NCI-H82 (cell line): ENCODE results near the gene DBT.
"Not testable (repeated sequence)": the region's sequence is repeated elsewhere in the genome, so short reads cannot be mapped to it uniquely, and the experiment has no call there.

Experiments
- DNase-seq: peaks from one replicate; lab custom pipeline; 2025; lab: John Stamatoyannopoulos, UW

Gene DBT

GRCh38 chr1:100249537-100250257, at the start of gene DBT:
TSS of gene DBT (minus strand) at chr1:100249834. CDS start at chr1:100249820, 14 bp downstream.
- peak; percentile 99 for DNase-seq

- DNase-seq: no peak
Observed at GRCh38 chr1:100298512-100298911, 48.9 kb upstream of the DBT start.

- DNase-seq: not testable (repeated sequence)
Observed at GRCh38 chr1:100296997-100297396, 47.4 kb upstream of the DBT start.

DNA sequence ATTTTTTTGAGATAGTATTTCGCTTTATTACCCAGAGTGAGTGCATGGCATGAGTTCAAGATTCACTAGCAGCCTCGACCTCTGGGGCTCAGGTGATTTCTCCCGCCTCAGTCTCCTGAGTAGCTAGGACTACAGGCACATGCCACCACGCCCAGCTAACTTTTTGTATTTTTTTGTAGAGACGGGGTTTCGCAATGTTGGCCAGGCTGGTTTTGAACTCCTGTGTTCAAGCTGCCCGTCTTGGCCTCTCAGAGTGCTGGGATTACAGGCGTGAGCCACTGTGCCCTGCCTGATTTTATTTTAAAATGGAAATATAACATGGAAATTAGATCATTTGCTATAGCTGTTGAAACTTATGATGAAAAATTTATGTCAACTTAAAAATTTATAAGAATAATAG, 46.5 kb upstream of the DBT start:
- DNase-seq: no peak

DNA sequence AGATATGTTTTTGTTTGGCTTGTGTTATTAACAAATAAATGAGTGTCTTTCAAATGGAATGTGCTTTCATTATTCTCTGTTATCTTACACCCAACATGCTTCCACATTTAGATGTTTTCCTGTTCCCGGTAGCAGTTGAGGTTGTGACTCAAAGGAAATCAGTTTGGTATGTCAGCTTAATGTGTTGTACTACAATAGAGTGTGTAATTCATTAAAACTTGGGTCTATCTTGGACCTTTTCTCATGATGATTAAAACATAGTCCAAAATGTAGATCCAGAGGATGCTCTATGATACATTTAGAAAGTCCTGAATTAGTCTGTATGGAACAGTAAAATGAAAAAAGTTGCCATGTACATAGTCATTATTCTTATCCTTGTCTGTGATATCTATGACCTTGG, 43.1 kb upstream of the DBT start:
- DNase-seq: no peak

DNA sequence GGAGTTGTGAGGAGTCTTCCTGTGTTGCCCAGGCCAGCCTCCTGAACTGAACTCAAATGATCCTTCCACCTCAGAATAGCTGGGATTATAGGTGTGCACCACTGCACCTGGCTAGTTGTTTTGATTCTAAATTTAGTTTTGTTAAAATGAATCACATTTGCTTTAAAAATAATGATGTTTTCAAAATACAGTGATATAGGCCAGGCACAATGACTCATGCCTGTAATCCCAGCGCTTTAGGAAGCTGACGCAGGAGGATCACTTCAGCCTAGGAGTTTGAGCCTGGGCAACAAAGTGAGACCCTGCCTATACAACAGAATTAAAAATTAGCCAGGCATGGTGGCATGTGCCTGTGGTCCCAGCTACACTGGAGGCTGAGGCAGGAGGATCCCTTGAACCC, 40.7 kb upstream of the DBT start:
- no peak for DNase-seq

DNA sequence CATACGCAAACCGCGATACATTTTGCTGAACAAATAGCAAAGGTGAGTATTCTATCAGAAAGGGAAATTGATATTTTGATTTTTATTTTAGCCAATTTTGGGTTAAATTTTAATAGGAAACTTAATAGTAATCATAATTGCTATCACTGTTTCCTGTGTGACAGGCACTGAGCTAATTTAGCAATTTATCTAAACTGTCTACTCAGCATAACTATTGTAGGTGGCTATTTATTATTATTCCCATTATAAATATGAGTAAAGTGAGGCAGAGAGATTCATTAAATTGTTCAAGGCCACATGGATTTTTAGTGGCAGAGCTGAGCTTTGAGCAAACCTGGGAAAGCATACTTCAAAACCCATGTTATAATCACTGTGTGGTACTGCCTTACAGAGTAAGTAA, 37.5 kb upstream of the DBT start:
- no peak for DNase-seq

- DNase-seq: no peak
Observed at GRCh38 chr1:100284591-100284990, 35.0 kb upstream of the DBT start.

DNA sequence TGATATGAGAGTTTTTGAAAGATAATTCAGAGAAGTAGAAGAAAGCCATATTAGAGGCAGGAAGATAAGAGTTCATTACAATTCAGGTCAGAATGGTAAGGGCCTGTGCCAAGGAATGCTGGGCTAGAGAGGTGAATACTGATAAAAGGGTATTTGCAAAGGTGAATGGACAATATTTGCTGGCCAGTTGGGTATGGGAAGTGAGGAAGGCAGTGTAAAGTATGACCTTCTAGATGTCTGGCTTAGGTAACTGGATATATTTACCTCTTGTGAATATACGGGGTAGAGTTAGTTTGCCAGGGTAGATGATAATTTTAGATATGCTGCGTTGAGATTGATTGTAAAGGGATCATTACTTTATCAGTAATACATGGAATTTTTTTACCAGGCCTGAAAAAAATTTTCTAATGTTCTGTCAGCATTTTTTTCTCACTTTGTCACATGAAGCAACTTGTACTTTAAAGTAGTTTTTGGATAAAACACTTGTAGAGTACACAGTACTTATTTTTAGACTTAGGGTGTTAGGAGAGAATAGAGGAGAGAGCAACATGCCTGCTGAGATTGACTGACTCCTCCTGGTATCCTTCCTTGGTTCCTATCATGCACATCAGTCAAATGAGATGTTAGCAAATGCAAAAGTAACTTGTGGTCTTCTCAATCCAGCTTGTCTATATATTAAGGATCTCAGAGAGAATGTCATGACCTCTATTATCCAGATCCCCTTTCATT, 30.5 kb upstream of the DBT start:
- DNase-seq: no peak

DNA sequence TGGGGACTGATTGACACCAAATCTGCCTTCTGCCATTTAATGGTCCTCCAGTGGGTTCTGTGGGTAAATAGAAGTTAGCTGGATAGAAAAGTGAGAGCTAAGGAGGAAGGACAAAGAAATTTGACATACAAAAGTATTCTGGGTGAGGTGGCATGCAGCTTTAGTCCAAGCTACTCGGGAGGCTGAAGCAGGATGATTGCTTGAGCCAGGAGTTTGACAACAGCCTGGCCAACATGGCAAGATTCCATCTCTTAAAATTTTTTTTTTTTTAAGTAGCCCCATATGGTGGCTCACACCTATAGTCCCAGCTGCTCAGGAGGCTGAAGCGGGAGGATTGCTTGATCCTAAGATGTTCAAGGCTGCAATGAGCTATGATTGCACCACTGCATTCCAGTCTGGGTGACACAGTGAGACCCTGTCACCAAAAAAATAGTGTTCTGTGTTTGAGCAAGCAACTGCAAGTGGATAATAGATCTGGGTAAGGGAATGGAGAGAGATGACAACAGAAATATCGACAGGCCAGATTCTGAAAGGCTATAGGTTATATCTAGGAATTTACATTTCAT, 29.8 kb upstream of the DBT start:
- no peak for DNase-seq

- no peak for DNase-seq
Observed at GRCh38 chr1:100277866-100278265, 28.2 kb upstream of the DBT start.

DNA sequence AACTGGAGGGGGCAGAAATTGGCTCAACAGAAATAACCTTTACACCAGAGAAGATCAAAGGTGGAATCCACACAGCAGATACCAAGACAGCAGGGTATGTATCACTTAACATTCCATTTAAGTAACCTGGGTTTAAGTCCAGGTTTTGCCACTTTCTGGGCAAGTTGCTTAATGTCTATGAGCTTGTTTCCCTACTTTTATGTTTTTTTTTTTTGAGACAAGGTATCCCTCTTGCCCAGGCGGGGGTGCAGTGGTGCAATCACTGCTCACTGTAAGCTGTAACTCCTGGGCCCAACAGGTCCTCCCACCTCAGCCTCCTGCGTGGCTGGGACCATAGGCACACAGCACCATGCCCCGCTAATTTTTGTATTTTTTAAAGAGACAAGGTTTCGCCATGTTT, 18.6 kb upstream of the DBT start:
- no peak for DNase-seq

DNA sequence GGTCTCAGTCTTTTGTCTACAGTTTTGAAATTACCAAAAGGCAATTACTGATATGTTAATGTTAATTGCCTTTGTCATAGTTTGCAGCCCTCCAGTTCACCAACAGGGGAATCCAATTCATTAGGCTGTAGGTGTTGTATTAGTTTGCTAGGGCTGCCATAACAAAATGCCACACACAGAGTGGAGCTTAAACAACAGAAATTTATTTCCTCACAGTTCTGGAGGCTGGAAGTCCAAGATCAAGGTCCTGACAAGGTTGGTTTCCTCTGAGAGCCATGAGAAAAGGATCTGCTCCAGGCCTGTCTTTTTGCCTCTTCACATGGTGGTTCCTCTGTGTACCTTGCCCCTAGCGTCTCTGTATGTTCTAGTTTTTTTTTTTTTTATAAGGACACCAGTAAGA, 17.6 kb upstream of the DBT start:
- DNase-seq: no peak

- no peak for DNase-seq
Observed at GRCh38 chr1:100266741-100267140, 17.1 kb upstream of the DBT start.

DNA sequence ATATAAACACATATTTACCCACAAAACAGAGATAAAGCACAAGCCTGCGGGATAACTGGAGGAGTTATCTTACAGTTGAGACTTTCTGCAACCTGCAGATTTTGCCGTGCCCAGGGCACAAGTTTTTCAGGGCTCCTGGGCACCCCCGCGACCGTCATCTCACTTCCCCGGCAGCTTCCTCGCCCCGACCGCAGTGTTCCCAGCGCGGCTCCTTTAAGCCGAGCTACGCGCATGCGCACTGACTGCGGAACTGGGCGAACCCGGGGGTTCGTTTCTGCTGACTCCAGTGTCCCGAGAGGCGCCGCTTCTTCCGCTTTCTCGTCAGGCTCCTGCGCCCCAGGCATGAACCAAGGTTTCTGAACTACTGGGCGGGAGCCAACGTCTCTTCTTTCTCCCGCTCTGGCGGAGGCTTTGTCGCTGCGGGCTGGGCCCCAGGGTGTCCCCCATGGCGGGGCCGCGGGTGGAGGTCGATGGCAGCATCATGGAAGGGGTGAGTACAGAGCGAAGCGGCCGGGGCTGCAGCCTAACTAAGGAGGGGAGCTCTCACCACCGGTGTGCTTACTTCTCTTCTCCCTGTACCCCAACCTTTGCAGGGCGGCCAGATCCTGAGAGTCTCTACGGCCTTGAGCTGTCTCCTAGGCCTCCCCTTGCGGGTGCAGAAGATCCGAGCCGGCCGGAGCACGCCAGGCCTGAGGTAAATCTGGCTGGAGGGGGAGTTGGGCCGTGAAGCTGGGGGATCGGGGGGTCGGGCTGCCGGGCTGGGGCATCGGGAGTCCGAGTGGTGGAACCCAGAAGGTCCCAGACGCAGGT, 16.5 kb upstream of the DBT start, which contains the start of gene RTCA:
RTCA (plus strand) TSS at position 286 of the 810 bp plus-strand sequence; CDS start at position 446, 160 bp downstream.
- DNase-seq: peak; percentile 98

DNA sequence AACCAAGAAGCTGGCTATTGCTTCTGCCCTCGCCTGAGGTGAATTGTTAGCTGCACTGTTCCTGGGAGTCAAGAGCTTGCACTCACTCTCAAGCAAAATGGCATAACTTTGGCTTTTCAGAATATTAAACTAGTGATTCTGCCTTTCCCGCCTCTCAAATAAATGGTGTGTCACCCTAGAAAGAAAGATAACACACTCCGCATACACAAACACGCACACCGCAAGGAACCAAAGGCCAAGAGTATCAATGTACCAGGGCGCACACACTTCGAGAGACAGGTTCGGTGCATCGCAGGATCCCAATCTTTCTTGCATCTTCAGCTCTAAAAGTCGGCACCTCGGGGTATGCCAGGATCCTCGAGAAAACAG, 15.9 kb upstream of the DBT start:
- peak; percentile 61 for DNase-seq

GRCh38 chr1:100264081-100264480, 14.4 kb upstream of the DBT start:
- not testable (repeated sequence) for DNase-seq

GRCh38 chr1:100261686-100262085, 12.1 kb upstream of the DBT start:
- DNase-seq: no peak

GRCh38 chr1:100258427-100258826, 8.8 kb upstream of the DBT start:
- not testable (repeated sequence) for DNase-seq

GRCh38 chr1:100256273-100256672, 6.6 kb upstream of the DBT start:
- not testable (repeated sequence) for DNase-seq

DNA sequence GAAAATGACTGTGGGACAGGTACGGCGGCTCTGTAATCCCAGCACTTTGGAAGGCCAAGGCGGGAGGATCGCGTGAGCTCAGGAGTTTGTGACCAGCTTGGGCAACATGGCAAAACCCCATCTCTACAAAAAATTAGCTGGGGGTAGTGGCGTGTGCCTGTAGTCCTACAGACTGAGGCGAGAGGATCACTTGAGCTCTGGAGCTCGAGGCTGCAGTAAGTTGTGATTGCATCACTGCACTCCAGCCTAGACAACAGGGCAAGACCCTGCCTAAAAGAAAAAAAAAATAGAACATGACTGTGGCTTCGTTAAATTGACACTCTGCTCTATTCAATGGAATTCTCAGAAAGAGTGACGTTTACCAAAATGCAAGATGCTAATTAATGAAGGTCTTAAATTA, 3.9 kb upstream of the DBT start:
- DNase-seq: no peak

DNA sequence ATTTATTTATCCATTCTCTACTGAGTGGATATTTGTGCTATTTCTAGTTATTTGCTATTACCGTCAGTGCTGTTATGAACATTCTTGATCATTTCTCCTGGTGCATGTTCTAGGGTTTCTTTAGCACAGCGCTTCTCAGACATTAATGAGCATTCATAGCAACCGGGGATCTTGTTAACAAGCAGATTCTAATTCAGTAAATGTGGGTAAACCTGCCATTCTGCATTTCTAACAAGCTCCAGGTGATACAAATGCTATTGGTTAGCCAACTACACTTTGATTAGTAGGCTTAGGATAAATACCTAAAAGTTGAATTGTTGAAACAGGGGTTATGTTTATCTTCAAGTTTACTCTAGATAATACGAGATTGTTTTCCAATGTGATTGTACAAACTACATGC, 3.3 kb upstream of the DBT start:
- no peak for DNase-seq
